ENCODE data around the gene GABRB1. TPM values are rescaled to one million over a fixed set of nuclear protein-coding genes. Genes with fewer than 3 reads are reported as not detected.

Gene GABRB1
- total RNA-seq, 1 experiment from 2014 or later = not detected

DNA sequence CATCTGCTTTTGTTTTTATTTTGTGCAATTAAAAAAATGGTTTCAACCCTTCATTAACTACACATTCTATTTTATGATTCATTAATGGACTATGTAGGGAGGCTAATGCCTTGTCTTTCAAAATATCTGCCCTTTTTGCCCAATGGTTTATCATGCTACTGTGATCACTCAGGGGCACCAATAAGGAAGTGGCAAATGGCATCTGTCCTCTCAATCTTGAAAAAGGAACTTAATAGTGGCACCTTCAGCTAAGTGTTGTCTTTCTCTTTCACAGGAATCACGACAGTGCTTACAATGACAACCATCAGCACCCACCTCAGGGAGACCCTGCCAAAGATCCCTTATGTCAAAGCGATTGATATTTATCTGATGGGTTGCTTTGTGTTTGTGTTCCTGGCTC, 375.0 kb downstream of the GABRB1 start:
- intact Hi-C loops (cut with micrococcal nuclease) = no loop called here
- BruUV-seq (replicated peaks) = no TSS peak
- H3K4me1 ChIP-seq (ENCODE audit: insufficient read depth, low read length) = no peaks in the 10 kb centered on the region
- H3K9ac ChIP-seq (ENCODE audit: low read length) = no peak overlapping the region
- no peak overlapping the region for H3K27ac ChIP-seq (ENCODE audit: low read length)
- TF ChIP-seq EZH2phosphoT487 (IDR thresholded peaks at IDR 0.05; ENCODE audit: borderline replicate concordance, low read length) (no peak), CTCF (conservative IDR thresholded peaks at IDR 0.05; ENCODE audit: low read depth, low read length) (no peak), EZH2 (IDR thresholded peaks at IDR 0.05; ENCODE audit: low read length, unreplicated experiment) (no peak)
- no peaks in the 10 kb centered on the region for H3K9me2 ChIP-seq (replicated peaks; ENCODE audit: low read length)
- no peaks in the 10 kb centered on the region for H3K9me3 ChIP-seq (ENCODE audit: low read length)
- peaks cover 20% of the 10 kb centered on the region; the same call in 1 of the 2 replicates for H3K27me3 ChIP-seq (ENCODE audit: low read length)
- CTCF ChIA-PET = no interaction called here
- no peak overlapping the region for H3K4me2 ChIP-seq (ENCODE audit: low read length)
- no peaks in the 10 kb centered on the region for H3K36me3 ChIP-seq (ENCODE audit: low read depth, low read length)
- no peaks in the 10 kb centered on the region for H4K20me1 ChIP-seq (ENCODE audit: low read length)
- H3F3A ChIP-seq (ENCODE audit: low read length, unreplicated experiment) = no peaks in the 10 kb centered on the region
- no peaks in the 10 kb centered on the region for H3K79me2 ChIP-seq (ENCODE audit: low read length)
- DNase-seq (no peak), ATAC-seq (no peak)
- H2AFZ ChIP-seq (ENCODE audit: low read length) = no peak overlapping the region
- H3K4me3 ChIP-seq (ENCODE audit: low read length) = no peak overlapping the region
- POLR2A ChIA-PET (ENCODE audit: unreplicated experiment) = no interaction called here

DNA sequence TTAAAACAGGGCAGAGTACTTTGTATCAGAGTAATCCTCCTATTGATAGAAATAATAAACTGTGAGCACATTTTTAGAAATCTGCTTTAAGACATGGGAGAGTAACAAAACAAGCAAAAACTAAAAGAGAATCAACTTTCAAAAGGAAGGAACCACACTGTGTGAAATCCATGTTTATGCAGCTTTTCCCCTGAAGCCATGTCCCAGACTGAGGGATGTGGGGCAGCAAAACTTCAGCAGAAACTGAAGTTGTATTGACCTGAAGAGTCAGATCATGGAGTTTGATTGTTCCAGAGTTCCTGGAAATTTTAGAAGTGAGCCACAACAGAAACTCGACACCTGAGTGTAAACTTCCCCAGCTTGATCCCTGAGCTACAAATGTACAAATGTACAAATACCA, 378.9 kb downstream of the GABRB1 start:
- DNase-seq = no peak
- no peak for TF ChIP-seq EZH2phosphoT487 (IDR thresholded peaks at IDR 0.05; ENCODE audit: borderline replicate concordance, low read length)
- no peak for TF ChIP-seq CTCF (conservative IDR thresholded peaks at IDR 0.05; ENCODE audit: low read depth, low read length)
- no peak for TF ChIP-seq EZH2 (IDR thresholded peaks at IDR 0.05; ENCODE audit: low read length, unreplicated experiment)

DNA sequence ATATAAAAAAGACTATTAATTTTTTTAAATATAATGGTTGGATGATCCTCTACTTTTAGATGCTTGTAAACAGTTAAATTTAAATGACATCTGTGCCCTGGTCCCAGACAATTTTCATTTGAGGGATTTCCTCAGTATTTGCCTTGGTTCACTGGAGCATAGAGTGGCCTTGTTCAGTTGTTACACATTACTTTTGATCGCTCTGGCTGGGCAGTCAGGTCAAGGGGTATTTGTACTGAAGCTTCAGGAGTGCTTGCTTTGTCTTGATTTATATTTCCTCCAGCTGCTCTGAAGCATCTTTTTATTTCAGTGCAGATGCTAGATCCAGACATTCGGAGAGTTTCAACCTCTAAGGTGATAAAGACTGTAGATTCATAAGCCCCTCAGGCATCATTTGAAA, 382.2 kb downstream of the GABRB1 start:
- Histone ChIP-seq H3K36me3 (ENCODE audit: low read depth, low read length) (no peaks in the 10 kb centered on the region), H3K27ac (ENCODE audit: low read length) (no peak overlapping the region), H3K4me1 (ENCODE audit: insufficient read depth, low read length) (no peaks in the 10 kb centered on the region), H3K27me3 (ENCODE audit: low read length) (peaks cover 20% of the 10 kb centered on the region; the same call in 1 of the 2 replicates), H3K4me3 (ENCODE audit: low read length) (no peak overlapping the region), H2AFZ (ENCODE audit: low read length) (no peak overlapping the region), H3K9me3 (ENCODE audit: low read length) (no peaks in the 10 kb centered on the region), H3K79me2 (ENCODE audit: low read length) (no peaks in the 10 kb centered on the region), H3K9ac (ENCODE audit: low read length) (no peak overlapping the region), H3K9me2 (replicated peaks; ENCODE audit: low read length) (no peaks in the 10 kb centered on the region), H3F3A (ENCODE audit: low read length, unreplicated experiment) (no peaks in the 10 kb centered on the region), H4K20me1 (ENCODE audit: low read length) (no peaks in the 10 kb centered on the region), H3K4me2 (ENCODE audit: low read length) (no peak overlapping the region)
- TF ChIP-seq EZH2 (IDR thresholded peaks at IDR 0.05; ENCODE audit: low read length, unreplicated experiment) (no peak), EZH2phosphoT487 (IDR thresholded peaks at IDR 0.05; ENCODE audit: borderline replicate concordance, low read length) (no peak), CTCF (conservative IDR thresholded peaks at IDR 0.05; ENCODE audit: low read depth, low read length) (no peak)
- DNase-seq = no peak
- no TSS peak for BruUV-seq (replicated peaks)
- intact Hi-C loops (cut with micrococcal nuclease) = no loop called here
- CTCF ChIA-PET = no interaction called here
- ATAC-seq = no peak
- POLR2A ChIA-PET (ENCODE audit: unreplicated experiment) = no interaction called here

More for the DNA sequence above, 378.9 kb downstream of the GABRB1 start:
- H2AFZ ChIP-seq (ENCODE audit: low read length) = no peak overlapping the region
- no peaks in the 10 kb centered on the region for H4K20me1 ChIP-seq (ENCODE audit: low read length)
- H3K9ac ChIP-seq (ENCODE audit: low read length) = no peak overlapping the region
- ChIA-PET POLR2A (ENCODE audit: unreplicated experiment) (no interaction called here), CTCF (no interaction called here)
- no peaks in the 10 kb centered on the region for H3K9me3 ChIP-seq (ENCODE audit: low read length)
- intact Hi-C loops (cut with micrococcal nuclease) = no loop called here
- H3K9me2 ChIP-seq (replicated peaks; ENCODE audit: low read length) = no peaks in the 10 kb centered on the region
- H3K4me1 ChIP-seq (ENCODE audit: insufficient read depth, low read length) = no peaks in the 10 kb centered on the region
- no peak overlapping the region for H3K4me3 ChIP-seq (ENCODE audit: low read length)
- peaks cover 16% of the 10 kb centered on the region; the same call in 1 of the 2 replicates for H3K27me3 ChIP-seq (ENCODE audit: low read length)
- no peaks in the 10 kb centered on the region for H3K79me2 ChIP-seq (ENCODE audit: low read length)
- no TSS peak for BruUV-seq (replicated peaks)
- no peak overlapping the region for H3K4me2 ChIP-seq (ENCODE audit: low read length)
- H3K27ac ChIP-seq (ENCODE audit: low read length) = no peak overlapping the region
- ATAC-seq = no peak
- no peaks in the 10 kb centered on the region for H3F3A ChIP-seq (ENCODE audit: low read length, unreplicated experiment)
- no peaks in the 10 kb centered on the region for H3K36me3 ChIP-seq (ENCODE audit: low read depth, low read length)
